ENCODE measurements around the gene AKR1E2.
"Not testable (repeated sequence)": the region's sequence is repeated elsewhere in the genome, so short reads cannot be mapped to it uniquely, and the experiment has no call there.

The AKR1E2 gene

DNA sequence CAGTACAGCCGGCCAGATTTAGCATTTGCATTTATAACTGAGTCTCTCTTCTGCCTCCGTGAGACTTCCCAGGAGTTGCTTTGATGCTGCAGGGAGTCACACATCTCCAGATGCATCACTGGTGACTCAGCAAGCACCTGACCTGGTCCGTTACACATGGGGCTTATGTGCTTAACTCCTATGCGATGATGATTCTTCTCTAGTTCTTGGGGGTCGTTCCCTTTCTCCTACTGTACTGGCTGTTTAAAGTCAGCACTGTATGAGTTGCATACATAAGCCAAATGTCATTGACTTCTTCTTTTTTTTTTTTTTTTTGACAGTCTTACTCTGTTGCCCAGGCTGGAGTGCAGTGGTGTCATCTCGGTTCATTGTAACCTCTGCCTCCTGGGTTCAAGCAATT is 13.0 kb upstream of the AKR1E2 start:
- in situ Hi-C loops (cut with HindIII; ENCODE audit: low sequenced_read_pairs) = no loop called here

DNA sequence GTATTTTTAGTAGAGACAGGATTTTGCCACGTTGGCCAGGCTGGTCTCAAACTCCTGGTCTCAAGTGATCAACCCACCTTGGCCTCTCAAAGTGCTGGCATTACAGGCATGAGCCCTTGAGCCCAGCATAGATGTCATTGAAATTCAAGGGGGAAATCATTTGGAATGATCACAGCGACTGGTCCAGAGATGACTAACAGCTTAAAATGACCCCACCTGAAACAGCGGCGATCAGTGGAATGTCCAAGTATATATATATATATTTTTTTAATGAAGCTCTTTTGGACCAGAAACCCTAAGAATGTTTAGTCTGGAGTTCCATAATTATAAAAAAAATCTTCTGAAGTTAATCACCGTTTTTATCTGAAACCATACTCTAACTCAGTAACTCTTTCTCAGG is 12.5 kb upstream of the AKR1E2 start:
- in situ Hi-C loops (cut with HindIII; ENCODE audit: low sequenced_read_pairs) = no loop called here

DNA sequence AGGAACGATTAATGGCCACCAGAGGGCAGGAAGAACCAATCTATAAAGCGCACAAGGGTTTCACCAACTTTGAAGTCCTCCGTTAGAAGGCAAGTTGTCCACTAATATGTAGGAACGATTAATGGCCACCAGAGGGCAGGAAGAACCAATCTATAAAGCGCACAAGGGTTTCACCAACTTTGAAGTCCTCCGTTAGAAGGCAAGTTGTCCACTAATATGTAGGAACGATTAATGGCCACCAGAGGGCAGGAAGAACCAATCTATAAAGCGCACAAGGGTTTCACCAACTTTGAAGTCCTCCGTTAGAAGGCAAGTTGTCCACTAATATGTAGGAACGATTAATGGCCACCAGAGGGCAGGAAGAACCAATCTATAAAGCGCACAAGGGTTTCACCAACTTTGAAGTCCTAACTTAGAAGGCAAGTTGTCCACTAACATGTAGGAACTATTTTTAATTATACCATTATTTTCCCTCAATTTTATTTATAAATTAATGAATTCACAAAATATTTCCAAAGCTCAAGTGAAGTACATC is 10.3 kb upstream of the AKR1E2 start:
- in situ Hi-C loops (cut with HindIII; ENCODE audit: low sequenced_read_pairs) = not testable (repeated sequence)

DNA sequence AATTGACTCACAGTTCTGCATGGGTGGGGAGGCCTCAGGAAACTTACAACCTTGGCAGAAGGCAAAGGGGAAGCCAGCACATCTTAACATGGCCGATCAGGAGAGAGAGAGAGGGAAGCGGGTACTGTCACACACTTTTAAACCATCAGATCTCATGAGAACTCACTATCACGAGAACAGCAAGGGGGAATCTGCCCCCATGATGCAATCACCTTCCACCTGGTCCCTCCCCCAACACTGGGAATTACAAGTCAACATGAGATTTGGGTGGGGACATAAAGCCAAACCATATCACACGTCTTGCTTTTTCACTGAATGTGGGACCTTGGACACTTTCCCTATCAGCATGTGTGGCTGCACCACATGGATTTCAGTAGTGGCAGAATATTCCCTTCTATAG is 9.0 kb upstream of the AKR1E2 start:
- in situ Hi-C loops (cut with HindIII; ENCODE audit: low sequenced_read_pairs) = no loop called here

DNA sequence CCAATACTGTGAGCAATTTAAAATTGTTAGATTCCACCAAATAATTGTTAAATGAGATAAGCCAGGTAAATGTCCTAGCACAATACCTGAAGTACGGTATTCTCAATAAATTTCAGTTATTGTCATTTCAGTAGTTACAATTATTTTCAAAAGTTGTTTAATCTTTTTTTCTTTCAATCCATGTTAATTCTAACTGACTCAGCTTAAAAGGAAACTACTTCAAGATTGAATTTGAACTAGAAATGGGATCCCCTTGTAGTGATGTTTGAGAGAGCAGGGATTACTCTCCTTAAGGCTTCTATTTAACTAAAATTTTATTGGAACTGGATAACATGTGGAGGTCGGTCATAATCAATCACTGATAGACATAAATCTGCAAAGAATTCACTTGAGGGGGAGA is 6.9 kb upstream of the AKR1E2 start:
- in situ Hi-C loops (cut with HindIII; ENCODE audit: low sequenced_read_pairs) = no loop called here

DNA sequence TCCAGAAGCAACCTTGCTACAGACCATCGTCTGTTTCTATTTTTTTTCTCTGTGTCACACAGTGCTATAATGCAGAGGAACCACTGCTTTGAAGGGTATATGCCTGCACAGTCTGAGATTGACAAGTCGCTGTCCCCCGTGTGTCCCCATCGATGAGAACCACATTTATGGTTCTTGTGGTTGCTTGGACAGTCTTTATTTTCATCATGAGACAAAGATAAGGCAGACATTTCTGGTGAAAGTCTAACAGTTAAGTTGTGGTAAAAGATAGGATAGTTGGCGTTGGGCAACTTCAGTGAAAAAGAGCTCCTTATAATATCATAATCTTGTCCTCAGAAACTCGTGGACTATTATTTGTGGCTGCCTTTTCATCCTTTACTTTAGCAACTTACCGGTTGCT is 6.3 kb upstream of the AKR1E2 start:
- in situ Hi-C loops (cut with HindIII; ENCODE audit: low sequenced_read_pairs) = no loop called here

DNA sequence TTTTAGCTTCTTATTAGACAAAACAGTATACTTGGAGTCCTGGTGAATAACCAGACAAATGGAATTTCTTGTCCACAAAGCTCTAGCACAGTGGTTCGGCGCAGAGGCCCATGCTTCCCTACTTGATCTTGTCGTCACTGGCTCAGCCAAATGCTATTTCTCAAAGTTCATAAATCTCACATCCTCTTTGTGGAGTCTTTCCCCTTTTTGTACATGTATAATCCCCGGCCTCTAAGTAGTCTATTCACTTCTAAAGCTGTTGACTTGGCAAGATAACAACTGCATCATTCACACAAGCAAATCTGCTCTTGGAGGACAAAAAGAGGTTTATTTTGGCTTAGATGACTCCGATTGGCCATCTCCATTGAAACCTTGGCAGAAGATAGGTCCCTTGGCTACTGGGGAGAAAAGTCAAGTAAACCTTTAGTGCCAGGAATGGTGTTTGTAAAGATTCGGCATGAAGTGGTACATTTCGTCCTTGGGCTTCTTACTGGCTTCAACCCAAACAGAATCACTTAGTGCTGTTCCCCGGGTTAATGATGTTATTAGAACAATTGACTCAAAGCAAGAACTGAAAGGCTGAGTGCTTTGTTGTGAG is 5.1 kb upstream of the AKR1E2 start:
- in situ Hi-C loops (cut with HindIII; ENCODE audit: low sequenced_read_pairs) = no loop called here

DNA sequence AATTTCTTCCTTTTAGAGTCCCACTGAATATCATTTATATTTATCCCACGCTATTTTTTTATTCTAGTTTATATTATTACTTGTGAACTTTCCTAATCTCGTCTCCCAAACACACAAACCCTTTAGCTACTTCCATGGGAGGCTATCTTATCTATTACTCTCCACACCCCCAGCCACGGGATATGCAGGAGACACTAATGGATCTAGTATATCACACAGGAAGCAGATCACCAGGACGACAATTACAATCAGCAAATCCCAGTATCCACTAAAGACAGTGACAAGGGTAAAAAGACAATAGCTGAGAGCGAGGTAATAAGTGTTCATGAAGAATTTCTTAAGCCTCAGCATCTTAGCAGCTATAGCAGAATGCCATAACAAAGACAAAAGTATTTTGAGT is 3.8 kb upstream of the AKR1E2 start:
- in situ Hi-C loops (cut with HindIII; ENCODE audit: low sequenced_read_pairs) = no loop called here

DNA sequence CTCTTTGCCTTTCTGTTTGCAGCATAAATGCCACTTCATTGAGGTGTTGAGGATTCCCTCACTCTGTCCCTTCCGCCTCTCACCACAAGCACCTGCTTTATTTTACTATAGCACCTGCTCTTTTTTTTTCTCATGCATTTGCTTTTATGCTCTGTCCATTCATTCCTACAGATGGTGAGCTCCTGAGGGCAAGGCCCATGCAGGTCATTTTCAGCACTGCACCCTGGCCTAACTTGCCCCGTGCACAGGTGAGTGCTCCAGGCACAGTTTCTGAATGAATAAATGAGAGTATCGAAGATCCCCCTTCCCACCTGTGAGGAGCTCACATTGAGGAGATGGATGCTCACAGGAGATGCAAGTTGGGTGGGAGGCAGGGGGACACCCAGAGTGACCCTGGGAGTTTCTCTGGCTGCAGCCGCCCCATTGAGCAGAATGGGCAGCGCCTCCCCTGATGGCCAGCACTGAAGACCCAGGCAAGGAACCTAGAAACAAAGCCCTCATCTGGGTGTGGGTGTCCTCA is 1.2 kb upstream of the AKR1E2 start:
- in situ Hi-C loops (cut with HindIII; ENCODE audit: low sequenced_read_pairs) = no loop called here

DNA sequence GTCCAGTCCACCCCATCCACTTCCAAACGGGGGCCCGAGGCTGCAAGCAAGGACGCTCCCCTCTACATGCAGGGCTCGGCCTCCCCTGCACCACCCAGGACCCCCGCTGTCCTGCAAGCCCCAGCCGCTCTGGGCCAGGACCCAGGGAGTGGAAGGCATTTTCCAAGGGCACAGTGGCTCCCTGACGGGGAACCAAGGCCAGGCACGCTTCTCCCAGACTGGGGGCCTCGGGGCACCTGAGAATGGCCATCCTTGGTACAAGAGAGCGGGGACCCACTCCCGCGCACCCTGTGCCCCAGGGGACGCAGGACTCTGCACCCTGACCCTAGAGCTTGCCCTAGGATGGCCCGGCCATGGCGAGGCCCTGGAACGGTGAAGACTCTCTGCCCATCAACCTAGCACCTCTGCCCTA is 545 bp upstream of the AKR1E2 start:
- in situ Hi-C loops (cut with HindIII; ENCODE audit: low sequenced_read_pairs) = no loop called here

DNA sequence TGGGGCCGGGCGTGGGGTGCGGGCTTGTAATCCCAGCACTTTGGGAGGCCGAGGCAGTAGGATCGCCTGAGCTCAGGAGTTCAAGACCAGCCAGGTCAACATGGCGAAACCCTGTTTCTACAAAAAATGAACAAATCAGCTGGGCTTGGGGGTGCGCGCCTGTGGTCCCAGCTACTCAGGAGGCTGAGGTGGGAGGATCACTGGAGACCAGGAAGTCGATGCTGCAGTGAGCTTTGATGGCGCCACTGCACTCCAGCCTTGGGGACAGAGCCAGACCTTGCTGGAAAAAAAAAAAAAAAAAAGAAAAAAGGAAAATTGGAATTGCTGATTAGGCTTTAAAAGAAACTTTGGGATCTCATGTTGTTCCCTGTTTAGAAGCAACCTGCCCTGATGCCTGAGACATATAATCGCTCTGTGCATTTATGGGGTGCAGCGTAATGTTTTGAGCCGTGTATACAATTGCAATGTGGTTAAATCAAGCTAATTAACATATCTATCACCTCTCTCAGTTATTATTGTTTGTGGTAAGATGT is 851 bp downstream of the AKR1E2 start:
- in situ Hi-C loops (cut with HindIII; ENCODE audit: low sequenced_read_pairs) = no loop called here

DNA sequence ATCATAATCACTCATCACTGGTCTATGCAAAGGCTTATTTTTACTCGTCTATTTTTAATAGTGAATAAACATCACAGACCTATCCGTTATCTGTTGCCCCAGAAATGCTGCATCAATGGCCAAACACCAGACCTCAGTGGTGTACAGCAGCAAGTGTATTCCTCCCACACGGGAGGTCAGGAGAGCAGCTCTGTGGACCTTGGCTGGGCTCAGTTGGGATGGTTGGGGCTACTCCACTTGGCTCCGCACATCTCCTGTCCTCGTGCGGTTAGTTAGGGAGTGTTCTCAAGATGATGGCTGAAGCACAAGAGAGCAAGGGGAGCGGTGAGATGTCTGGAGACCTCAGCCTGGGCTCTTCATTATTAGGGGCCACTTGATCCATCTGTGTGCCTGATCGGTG is 2.0 kb downstream of the AKR1E2 start:
- in situ Hi-C loops (cut with HindIII; ENCODE audit: low sequenced_read_pairs) = no loop called here

DNA sequence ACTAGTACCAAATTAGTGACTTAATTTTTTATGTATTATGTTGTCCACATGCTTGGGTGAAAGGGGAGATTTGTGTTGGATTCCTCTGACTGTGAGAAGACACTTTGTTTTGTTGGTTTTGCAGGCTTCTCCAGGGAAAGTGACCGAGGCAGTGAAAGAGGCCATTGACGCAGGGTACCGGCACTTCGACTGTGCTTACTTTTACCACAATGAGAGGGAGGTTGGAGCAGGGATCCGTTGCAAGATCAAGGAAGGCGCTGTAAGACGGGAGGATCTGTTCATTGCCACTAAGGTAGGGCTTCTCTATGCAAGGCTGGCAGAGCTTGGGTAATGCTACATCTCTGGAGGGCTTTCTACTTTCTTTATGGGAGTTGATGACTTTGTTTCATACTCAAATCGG is 4.5 kb downstream of the AKR1E2 start:
- in situ Hi-C loops (cut with HindIII; ENCODE audit: low sequenced_read_pairs) = no loop called here

DNA sequence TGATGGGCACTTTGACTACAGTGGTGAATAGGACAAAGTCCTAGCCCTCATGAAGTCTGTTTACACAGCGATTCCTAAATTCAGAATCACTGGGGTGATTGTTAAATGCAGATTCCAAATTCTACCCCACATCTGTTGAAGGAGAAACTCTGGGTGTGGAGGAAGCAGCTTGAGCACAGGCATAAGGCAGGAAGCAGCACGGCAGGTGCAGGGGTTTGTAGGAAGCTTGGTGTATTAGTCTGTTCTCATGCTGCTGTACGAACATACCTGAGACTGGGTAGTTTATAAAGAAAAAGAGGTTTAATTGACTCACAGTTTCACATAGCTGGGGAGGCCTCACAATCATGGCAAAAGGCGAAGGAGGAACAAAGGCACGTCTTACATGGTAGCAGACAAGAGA is 5.1 kb downstream of the AKR1E2 start:
- in situ Hi-C loops (cut with HindIII; ENCODE audit: low sequenced_read_pairs) = no loop called here

DNA sequence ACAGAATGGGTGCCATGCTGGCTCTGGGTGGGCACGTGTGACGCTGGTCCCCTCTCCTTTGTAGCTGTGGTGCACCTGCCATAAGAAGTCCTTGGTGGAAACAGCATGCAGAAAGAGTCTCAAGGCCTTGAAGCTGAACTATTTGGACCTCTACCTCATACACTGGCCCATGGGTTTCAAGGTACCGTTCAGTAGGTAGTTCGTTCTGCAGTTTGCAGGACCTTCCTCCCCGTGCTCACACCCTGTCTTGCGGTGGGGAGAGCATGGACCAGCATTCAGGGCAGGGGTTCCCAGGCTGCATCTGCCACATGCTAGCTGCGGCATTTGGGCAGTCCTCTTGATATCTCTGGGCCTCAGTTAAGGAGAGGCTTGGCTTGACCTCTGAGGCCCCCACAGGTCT is 7.3 kb downstream of the AKR1E2 start:
- in situ Hi-C loops (cut with HindIII; ENCODE audit: low sequenced_read_pairs) = no loop called here

DNA sequence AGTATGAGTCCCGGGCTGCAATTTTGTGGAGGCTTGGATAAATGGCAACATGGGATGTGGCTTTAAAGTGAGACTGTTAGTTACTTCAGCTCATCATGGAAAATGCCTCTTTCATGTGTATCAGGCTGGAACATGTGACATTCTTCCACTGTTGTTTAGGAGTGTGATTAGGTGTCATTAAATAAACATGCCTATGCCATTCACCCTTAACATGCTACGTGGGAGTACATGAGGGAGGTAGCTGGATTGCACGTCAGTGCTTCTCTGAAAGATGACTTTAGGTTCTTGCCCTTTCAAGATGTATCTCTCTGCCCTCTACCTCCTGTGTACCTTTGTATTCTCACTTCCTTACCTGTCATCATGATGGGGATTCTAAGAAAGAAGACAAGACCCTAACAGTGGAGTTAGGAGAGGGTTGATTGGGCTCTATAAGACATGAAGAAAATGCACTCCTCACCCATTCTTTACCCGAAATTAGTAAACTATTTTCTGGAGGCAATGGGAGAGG is 8.9 kb downstream of the AKR1E2 start:
- in situ Hi-C loops (cut with HindIII; ENCODE audit: low sequenced_read_pairs) = no loop called here

DNA sequence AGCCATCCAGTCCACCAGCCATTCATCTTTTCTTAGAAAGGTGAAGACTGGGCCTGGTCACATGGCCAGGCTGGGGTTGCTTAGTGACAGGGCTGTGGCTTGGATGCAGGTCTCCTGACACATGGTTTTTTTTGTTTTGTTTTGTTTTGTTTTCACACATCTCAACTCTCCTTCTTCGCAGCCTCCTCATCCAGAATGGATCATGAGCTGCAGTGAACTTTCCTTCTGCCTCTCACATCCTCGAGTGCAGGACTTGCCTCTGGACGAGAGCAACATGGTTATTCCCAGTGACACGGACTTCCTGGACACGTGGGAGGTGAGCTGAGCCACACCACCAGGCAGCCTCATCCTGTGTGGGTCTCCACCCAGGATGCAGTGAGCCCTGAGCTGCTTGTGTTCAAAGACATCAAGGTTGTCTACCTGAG is 9.5 kb downstream of the AKR1E2 start:
- in situ Hi-C loops (cut with HindIII; ENCODE audit: low sequenced_read_pairs) = no loop called here

DNA sequence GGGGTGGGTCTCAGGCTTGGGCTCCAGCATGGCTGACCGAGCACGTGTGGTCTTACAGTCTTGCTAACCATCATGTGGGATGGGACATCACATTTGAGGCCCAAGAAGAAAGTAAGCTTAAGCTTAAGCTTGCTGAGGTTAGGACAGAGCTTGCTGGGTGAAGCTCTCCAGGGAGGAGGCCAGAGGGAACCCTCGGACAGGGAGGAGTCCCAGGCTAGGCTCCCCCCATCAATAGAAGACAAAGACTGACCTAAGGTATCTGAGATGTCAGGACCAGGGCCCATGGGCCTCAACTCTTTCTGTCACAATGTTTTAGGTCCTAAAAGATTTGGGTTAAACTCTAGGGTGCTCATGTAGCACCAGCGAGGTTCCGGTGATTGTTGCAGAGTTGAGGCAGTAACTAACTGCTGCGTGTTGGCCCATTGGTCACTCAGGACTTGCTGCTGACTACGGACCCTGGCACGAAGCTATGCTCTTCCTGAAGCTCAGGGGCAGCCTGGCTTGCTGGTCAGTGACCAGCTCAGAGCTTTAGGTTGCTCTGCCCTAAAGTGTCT is 10.5 kb downstream of the AKR1E2 start:
- in situ Hi-C loops (cut with HindIII; ENCODE audit: low sequenced_read_pairs) = no loop called here

DNA sequence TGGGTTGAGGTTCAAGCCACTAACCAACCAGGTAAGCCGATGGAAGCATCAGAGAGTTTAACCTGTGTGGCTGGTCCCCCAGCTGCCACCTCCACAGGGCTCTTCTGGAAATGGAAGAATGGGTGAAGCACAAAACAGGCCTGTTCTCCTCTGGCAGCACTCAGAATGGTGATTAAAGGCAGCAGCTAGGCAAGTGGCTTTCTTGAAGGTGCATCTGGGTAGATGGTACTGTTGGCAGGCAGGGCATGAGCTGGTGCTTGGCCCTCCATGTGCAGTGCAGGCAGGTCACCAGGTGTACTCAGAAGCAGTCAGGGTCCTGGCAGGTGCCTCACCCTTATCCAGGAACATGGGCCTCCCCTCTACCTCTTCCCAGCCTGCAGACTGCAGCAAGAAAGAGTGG is 11.5 kb downstream of the AKR1E2 start:
- in situ Hi-C loops (cut with HindIII; ENCODE audit: low sequenced_read_pairs) = no loop called here

DNA sequence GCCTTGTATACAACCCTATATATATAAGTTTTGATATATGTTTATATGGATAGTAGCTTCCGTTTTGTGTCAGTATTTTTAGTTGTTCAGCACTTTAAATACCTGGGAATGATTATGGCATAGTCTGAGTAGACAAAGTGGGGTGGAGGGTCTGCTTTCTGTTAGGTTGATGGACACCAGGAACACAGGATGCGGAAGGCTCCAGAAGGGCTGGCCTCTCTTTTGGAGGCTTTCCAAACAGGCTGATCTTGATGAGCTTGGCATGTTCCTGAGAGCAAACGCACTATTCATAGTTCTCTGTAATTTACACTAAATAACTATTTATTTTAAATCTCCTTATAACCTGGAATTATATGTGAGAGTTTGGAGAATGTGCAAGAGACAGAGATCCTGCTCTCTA is 12.7 kb downstream of the AKR1E2 start:
- in situ Hi-C loops (cut with HindIII; ENCODE audit: low sequenced_read_pairs) = no loop called here

DNA sequence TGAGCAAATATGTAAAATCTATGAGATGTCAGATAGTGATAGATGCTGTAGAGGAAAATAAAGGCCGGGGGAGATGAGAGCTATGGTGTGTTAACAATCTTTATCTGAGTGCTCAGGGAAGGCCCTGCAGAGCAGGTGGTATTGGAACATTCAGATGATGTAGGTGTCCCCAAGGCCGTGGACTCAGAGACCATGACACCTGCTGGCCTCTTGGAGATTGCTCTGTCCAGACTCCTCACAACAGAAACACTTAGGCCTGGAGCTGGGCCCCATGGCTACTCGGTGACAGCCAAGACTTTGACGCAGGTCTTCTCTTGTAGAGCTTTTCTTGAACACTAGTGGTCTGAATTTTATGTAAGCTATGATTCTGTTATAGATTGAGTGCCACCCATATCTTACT is 13.3 kb downstream of the AKR1E2 start:
- in situ Hi-C loops (cut with HindIII; ENCODE audit: low sequenced_read_pairs) = no loop called here

DNA sequence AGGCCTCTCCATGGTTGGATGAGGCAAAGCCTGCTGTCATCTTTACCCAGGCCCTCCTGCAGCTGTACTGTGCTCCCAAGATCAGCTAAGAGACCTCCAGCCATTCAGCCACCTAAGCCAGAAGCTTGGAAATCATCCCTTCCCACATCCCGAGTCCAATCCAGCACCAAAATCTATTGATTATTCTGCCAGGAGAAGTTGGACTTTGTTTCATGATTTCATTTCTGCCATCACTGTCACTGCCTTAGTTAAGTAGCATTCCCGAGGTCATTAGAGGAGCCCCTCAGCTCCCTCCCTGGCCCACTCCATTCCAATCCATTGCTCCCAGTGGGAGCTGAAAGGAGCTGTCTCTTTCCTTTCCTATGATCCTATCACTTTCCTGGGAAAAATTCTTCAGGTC is 14.1 kb downstream of the AKR1E2 start:
- in situ Hi-C loops (cut with HindIII; ENCODE audit: low sequenced_read_pairs) = no loop called here
